Cardiac ventricle fibroblast (primary cell): ENCODE data around the gene PRR7. TPM values are rescaled to one million over a fixed set of nuclear protein-coding genes. Genes with fewer than 3 reads are reported as not detected.

Experiments used
- total RNA-seq: library from RNA; depleted of rRNA; stranded (reverse); fragments of >200 nt; gene quantifications from 2 replicates; pipeline ENCODE4 v1.2.3, GENCODE V29; 2015

Gene PRR7, protein sequence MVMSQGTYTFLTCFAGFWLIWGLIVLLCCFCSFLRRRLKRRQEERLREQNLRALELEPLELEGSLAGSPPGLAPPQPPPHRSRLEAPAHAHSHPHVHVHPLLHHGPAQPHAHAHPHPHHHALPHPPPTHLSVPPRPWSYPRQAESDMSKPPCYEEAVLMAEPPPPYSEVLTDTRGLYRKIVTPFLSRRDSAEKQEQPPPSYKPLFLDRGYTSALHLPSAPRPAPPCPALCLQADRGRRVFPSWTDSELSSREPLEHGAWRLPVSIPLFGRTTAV
- total RNA-seq = 26.0 and 30.6 TPM in 2 replicates

DNA sequence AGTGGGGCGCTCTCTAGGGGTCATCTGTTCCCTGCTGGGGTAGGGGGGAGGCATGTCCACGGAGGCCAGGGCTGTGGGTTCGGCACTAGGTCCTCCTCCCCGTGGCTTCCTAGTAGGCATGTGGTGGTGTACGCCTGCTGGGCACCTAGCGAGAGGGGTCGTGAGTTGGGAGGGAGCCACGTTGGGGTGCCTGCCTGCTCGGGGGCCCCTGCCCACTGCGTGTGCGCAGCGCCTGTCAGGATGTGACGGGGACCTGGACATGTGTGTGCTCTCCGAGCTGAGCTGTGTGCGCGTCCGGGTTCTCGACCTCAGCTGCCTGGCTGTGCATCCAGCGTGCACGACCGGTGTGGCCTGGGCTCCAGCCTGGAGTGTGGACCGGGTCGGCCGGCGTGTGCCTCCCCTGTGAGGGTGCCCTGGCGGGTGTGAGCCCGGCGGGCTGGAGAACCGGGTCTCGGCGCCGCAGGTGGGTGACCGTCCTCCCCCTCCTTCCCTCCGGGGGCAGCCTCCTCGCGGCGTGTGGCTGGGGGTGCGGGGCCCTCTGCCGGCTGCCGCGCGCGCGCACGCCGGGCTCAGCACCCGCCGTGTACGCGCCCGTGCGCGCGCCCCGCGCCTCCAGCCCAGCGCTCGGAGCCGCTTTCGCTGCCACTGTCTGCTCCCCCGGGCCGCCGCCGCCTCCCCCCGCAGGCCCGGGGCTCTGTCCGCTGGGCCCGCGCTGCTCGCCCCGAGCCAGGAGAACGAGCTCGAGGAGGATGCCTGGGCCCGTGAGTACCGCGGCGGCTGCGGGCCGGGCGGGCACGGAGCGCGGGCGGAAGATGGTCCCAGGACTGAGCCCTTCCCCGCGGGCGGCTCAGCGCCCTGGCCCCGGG lies at the start of gene PRR7:
Gene PRR7, plus strand, starts transcription at position 615 of the 866 bp plus-strand sequence. CDS start 8,254 bp downstream, outside the sequence.

DNA sequence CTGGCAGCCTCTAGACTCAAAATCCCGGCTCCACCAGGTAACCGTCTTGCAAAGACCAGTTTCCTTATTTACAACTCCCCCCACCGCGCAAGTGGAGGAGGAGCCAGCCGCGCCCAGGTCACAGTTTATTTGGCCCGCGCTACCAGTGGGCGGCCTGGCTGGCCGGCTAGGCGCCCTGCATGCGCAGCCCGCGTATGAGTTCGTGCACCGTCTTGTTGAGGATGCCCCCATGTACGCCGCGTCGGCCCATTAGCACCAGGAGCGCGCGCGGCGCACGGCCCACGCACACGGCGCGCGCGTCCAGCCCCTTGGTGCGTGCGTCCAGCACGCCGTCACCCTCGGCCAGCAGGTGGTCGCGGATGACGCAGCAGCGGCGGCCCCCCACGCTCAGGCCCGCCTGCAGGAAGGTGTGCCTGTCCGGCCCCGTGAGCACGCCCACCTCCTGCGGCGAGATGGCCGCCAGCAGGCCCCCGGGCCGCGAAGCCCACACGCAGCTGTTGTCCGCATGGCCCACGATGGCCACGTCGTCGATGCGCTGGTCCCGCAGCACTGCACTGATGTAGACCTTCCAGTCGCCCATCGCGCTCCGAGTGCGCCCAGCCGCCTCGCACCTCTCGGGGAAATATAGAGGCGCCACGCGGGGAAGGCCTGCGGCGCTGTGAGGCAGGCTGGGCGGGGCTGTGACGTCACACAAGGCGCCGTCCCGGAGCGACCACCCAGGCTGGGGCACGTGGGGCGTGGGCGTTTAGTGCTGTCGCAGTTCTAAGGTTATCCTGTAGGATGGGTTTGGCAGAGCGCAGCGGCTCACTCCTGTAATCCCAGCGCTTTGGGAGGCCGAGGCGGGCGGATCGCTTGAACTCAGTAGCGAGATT lies 46.4 kb upstream of the PRR7 start, which contains the start of gene PFN3:
Gene PFN3, minus strand, starts transcription at position 665 of the 872 bp plus-strand sequence. Its CDS starts 85 bp downstream, at position 580.

DNA sequence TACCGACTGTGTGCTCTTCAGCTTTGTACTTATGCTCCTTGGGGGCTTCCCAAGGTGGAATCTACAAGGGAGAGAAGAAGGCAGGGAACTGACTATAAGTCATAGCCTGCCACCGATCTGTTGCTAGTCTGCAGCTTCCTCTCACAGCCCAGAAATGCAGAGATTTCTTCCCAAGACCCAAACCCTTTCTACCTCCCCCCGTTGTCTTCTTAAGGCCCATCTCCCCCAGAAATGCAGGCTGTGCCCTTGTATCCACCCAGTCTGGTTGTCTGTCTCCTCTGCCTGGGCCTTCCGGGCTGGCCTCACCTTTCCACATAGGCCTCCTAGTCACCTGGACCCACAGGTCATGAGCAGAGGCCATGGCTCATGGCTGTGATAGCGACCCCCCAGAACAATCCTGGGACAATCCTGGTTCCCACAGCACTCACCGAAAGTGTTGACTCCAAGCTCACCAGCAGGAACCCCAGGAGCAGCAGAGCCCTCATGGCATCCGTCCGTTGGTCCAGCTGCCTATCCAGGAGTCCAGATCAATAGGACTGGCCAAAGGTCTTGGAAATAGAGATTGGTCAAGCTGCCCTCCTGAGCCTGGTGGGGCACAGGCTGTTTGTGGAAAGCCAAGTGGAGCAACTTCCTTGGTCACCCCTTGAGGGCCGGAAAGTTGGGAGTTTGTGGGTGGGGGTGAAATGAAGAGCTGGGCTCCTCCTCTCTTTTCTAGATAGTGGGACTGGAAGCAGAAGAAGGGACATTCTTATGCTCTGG lies 37.4 kb upstream of the PRR7 start, which contains the start of gene F12:
Gene F12, minus strand, starts transcription at position 522 of the 759 bp plus-strand sequence. Its CDS starts 37 bp downstream, at position 485.

DNA sequence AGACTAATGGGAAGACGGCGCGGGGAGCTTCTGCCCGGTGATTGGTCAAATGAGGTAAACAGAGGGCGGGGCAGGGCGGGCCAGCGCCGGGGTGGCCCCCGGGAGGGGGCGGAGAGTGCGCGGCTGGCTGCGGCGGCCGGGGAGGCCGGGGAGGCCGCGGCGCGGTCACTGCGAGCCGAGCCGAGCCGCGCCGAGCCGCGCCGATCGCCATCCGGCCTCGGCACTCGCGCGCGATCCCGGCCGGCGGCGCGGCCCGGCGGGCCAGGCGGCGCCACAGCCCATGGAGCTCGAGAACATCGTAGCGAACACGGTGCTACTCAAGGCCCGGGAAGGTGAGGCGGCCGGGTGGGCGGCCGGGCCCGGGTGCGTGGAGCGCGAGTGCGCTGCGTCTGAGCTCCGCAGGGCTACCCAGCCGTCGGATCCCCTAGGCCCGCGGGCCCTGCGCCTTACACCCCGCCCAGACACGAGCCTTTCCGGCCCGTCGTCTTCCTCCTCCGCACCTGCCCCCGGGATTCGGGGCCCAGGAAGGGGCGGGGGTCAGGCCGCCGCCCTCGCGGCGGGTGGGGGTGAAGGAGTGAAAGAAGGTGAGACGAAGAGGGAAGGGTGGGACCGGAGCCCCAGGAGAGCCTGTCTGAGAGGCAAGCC lies 19.9 kb upstream of the PRR7 start, which contains the start of gene GRK6:
Gene GRK6, plus strand, starts transcription at position 111 of the 645 bp plus-strand sequence. Its CDS starts 170 bp downstream, at position 281.

DNA sequence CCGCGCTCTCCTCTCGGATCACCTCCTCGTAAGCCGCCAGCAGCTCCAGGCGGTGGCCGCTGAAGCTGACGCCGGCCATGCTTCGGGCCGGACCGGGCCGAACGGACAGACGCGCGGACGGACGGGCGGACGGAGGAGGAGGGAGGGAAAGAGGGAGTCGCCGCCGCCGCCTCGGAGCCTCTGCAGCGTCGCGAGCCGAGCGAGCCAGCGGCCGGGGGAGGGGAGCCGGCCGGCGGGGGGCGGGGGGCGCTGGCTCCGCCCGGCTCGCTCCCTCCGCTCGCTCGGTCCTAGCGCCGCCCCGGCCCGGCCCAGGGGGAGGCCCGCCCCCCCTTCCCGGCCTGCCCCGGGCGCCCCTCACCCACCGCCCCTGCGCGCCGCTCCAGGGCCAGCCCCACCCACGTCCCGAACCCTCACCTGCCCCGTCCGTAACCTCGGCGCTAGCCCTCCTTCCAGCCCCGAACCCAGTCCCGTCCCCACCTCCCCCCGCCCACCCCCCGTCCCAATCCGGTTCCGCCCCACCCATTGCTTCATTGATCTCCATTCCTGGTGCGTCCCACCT lies 26.9 kb downstream of the PRR7 start, which contains the start of gene DBN1:
Gene DBN1, minus strand, starts transcription at position 192 of the 559 bp plus-strand sequence. Its CDS starts 113 bp downstream, at position 79.

DNA sequence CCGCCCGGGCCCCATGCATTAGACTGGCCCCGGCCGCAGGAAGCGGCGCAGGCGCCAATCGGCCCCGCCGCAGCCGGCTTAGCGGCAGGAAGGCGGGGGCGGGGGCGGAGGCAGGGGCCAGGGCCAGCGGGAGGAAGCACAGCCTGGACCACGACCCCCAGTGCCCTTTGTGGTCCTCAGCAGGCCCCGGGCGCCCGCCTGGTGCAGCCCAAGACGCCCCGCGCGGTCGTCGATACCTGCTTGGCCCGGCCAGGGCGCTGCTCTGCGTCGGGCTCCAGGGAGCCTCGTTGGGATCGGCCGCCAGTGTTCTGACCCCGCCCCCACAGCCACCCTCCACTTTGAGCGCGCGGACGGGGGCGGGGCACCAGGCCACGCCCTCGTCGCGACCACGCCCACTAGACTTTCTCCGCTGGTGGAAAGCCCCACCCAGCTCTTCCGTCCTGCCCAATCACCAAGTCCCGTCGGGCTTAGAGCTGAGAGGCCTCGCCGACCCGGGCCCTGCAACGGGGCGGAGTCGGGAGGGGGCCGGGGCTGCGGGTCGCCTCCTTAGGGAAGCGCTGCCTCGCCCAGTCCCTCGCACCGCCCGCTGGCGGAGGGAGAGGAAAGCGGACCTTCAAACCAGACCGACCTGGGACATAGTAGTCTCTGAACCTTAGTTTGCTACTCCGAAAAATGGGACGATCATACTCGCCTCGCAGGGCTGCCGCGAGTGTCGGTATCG lies 50.8 kb downstream of the PRR7 start, which contains the start of gene PDLIM7:
Gene PDLIM7, minus strand, starts transcription at position 313 of the 721 bp plus-strand sequence. CDS start 1,092 bp downstream, outside the sequence.

Other genes with a start within 250 kb of the PRR7 start
- 44.0 and 47.7 TPM in 2 replicates for gene RAB24, start 143.1 kb upstream of the PRR7 start, total RNA-seq
- gene PRELID1, start 143.0 kb upstream of the PRR7 start, total RNA-seq = 57.3 and 63.5 TPM in 2 replicates
- 10.5 and 16.7 TPM in 2 replicates for gene MXD3, start 134.9 kb upstream of the PRR7 start, total RNA-seq
- 302 and 370 TPM in 2 replicates for gene LMAN2, start 95.1 kb upstream of the PRR7 start, total RNA-seq
- 9.9 and 34.2 TPM in 2 replicates for gene RGS14, start 88.9 kb upstream of the PRR7 start, total RNA-seq
- not detected in 2 replicates for gene SLC34A1, start 62.4 kb upstream of the PRR7 start, total RNA-seq
- not detected in 2 replicates for gene PFN3, start 46.2 kb upstream of the PRR7 start, total RNA-seq
- 0.44 and 0.49 TPM in 2 replicates for gene F12, start 37.2 kb upstream of the PRR7 start, total RNA-seq
- 9.5 and 14.7 TPM in 2 replicates for gene GRK6, start 20.1 kb upstream of the PRR7 start, total RNA-seq
- gene DBN1, start 26.8 kb downstream of the PRR7 start, total RNA-seq = 86.3 and 93.7 TPM in 2 replicates
- 96.1 and 124 TPM in 2 replicates for gene PDLIM7, start 50.8 kb downstream of the PRR7 start, total RNA-seq
- 0.44 and 2.1 TPM in 2 replicates for gene DOK3, start 63.0 kb downstream of the PRR7 start, total RNA-seq
- gene DDX41, start 70.1 kb downstream of the PRR7 start, total RNA-seq = 113 and 114 TPM in 2 replicates
- 31.7 and 33.3 TPM in 2 replicates for gene FAM193B, start 107.7 kb downstream of the PRR7 start, total RNA-seq
- gene TMED9, start 145.4 kb downstream of the PRR7 start, total RNA-seq = 191 and 212 TPM in 2 replicates
- 26.5 and 30.3 TPM in 2 replicates for gene B4GALT7, start 153.3 kb downstream of the PRR7 start, total RNA-seq